Measurements from ENCODE around the gene DDX5. TPM values are rescaled to one million over a fixed set of nuclear protein-coding genes. Genes with fewer than 3 reads are reported as not detected.

The DDX5 gene
- total RNA-seq, 1 experiment from 2014 or later: 798 TPM

DNA sequence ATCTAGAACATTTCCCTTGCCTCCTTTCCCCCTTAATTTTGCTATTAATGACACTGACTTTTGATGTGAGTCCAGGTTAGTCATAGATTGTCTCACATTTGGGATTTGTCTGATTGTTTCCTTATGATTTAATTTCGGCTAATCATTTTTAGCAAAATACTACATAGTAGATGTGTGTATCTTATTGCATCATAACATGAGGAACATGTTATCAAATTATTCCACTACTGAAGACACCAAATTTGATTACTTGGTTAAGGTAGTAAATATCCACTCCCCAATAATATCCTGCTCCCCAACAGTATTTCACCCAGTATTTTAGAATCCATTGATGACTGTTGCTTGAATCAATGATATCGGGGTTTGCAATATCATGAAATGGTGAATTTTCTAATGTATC is 12.0 kb downstream of the DDX5 start:
- no peak overlapping the region for H3K4me2 ChIP-seq (ENCODE audit: low read length)

More for the DNA sequence above, 12.0 kb downstream of the DDX5 start:
- Histone ChIP-seq H3K4me3 (replicated peaks in 1 of 2; ENCODE audit: low read depth in 1 of 2, low read length in 2 of 2) (no peak overlapping the region), H3K9me3 (ENCODE audit: control insufficient read depth in 1 of 2, insufficient read depth in 1 of 2, low read depth in 1 of 2, low read length in 2 of 2) (no peaks in the 10 kb centered on the region), H3K4me1 (ENCODE audit: control insufficient read depth in 1 of 2, insufficient read depth in 2 of 2, low read length in 2 of 2) (peaks cover 10 to 30% of the 10 kb centered on the region in 2 experiments; a peak in 3 of 4 replicates), H3K9me2 (ENCODE audit: insufficient read depth) (no peaks in the 10 kb centered on the region), H3K36me3 (ENCODE audit: control insufficient read depth in 1 of 2, insufficient read depth in 2 of 2, low read length in 2 of 2) (peaks cover 19 to 37% of the 10 kb centered on the region in 2 experiments), H3K27ac (ENCODE audit: low read depth, low read length) (no peak overlapping the region), H3K9ac (ENCODE audit: low read length) (no peak overlapping the region), H3K79me2 (ENCODE audit: insufficient read depth, low read length) (peaks cover 61% of the 10 kb centered on the region), H3K27me3 (ENCODE audit: insufficient read depth, low read length) (no peaks in the 10 kb centered on the region), H4K20me1 (ENCODE audit: insufficient read depth) (peaks cover 14% of the 10 kb centered on the region; the same call in 1 of the 2 replicates), H2AFZ (ENCODE audit: low read depth, low read length, poor library complexity, severe bottlenecking) (no peak overlapping the region)
- ATAC-seq (no peak), DNase-seq (ENCODE audit: low read depth, low spot score) (no peak)
- POLR2A ChIA-PET: interaction anchor here (8.5 kb wide), 1 partner anchor 12 kb away, joined by 119 read pairs; the partner anchor contains the start of genes CEP95 and DDX5
- intact Hi-C loops (cut with micrococcal nuclease): loop anchor here (5.0 to 10.0 kb wide), 2 partner anchors 172 to 349 kb away; no protein-coding TSS in a partner anchor
- BruUV-seq (replicated peaks): no TSS peak
- CTCF ChIA-PET: no interaction called here
- RAD21 ChIA-PET (ENCODE audit: low non-redundant PET in 1 of 2, low total read pairs in 2 of 2, uncharacterized antibody in 2 of 2, unreplicated experiment in 2 of 2): no interaction called here
- no peak for TF ChIP-seq CBX3 (IDR thresholded peaks at IDR 0.05; ENCODE audit: low read depth)
- no peak for TF ChIP-seq EGR1 (IDR thresholded peaks at IDR 0.05; ENCODE audit: low read depth)
- TF ChIP-seq, protein P1, sequence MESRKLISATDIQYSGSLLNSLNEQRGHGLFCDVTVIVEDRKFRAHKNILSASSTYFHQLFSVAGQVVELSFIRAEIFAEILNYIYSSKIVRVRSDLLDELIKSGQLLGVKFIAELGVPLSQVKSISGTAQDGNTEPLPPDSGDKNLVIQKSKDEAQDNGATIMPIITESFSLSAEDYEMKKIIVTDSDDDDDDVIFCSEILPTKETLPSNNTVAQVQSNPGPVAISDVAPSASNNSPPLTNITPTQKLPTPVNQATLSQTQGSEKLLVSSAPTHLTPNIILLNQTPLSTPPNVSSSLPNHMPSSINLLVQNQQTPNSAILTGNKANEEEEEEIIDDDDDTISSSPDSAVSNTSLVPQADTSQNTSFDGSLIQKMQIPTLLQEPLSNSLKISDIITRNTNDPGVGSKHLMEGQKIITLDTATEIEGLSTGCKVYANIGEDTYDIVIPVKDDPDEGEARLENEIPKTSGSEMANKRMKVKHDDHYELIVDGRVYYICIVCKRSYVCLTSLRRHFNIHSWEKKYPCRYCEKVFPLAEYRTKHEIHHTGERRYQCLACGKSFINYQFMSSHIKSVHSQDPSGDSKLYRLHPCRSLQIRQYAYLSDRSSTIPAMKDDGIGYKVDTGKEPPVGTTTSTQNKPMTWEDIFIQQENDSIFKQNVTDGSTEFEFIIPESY (IDR thresholded peaks at IDR 0.05; ENCODE audit: extremely low read depth, insufficient replicate concordance, low read length): no peak
- TF ChIP-seq FOSL1 (IDR thresholded peaks at IDR 0.05; ENCODE audit: low read depth): no peak
- TF ChIP-seq ZNF274 (IDR thresholded peaks at IDR 0.05; ENCODE audit: low read depth, low read length): no peak
- TF ChIP-seq SP1 (IDR thresholded peaks at IDR 0.05; ENCODE audit: low read depth): no peak
- TF ChIP-seq, protein P2, sequence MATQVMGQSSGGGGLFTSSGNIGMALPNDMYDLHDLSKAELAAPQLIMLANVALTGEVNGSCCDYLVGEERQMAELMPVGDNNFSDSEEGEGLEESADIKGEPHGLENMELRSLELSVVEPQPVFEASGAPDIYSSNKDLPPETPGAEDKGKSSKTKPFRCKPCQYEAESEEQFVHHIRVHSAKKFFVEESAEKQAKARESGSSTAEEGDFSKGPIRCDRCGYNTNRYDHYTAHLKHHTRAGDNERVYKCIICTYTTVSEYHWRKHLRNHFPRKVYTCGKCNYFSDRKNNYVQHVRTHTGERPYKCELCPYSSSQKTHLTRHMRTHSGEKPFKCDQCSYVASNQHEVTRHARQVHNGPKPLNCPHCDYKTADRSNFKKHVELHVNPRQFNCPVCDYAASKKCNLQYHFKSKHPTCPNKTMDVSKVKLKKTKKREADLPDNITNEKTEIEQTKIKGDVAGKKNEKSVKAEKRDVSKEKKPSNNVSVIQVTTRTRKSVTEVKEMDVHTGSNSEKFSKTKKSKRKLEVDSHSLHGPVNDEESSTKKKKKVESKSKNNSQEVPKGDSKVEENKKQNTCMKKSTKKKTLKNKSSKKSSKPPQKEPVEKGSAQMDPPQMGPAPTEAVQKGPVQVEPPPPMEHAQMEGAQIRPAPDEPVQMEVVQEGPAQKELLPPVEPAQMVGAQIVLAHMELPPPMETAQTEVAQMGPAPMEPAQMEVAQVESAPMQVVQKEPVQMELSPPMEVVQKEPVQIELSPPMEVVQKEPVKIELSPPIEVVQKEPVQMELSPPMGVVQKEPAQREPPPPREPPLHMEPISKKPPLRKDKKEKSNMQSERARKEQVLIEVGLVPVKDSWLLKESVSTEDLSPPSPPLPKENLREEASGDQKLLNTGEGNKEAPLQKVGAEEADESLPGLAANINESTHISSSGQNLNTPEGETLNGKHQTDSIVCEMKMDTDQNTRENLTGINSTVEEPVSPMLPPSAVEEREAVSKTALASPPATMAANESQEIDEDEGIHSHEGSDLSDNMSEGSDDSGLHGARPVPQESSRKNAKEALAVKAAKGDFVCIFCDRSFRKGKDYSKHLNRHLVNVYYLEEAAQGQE (IDR thresholded peaks at IDR 0.05; ENCODE audit: low read depth): no peak
- TF ChIP-seq SRF (IDR thresholded peaks at IDR 0.05; ENCODE audit: low read depth): no peak
- no peak for TF ChIP-seq EZH2phosphoT487 (IDR thresholded peaks at IDR 0.05; ENCODE audit: borderline replicate concordance)
- no peak for TF ChIP-seq POLR2AphosphoS5 (IDR thresholded peaks at IDR 0.05; ENCODE audit: low read depth, low read length)
- TF ChIP-seq ELF1 (IDR thresholded peaks at IDR 0.05; ENCODE audit: borderline replicate concordance, low read depth): no peak
- TF ChIP-seq SIN3A (IDR thresholded peaks at IDR 0.05; ENCODE audit: low read depth): no peak
- no peak for TF ChIP-seq RAD21 (IDR thresholded peaks at IDR 0.05; ENCODE audit: low read depth)
